ENCODE results near the gene SREBF1. TPM values are rescaled to one million over a fixed set of nuclear protein-coding genes. Genes with fewer than 3 reads are reported as not detected.
A peak's percentile ranks its signal among the peaks of the same experiment; 100 is the strongest.

The SREBF1 gene
- total and polyA plus RNA-seq, 10 of the 15 experiments (the other 5 are each of a cell fraction or from before 2014, with no cell fraction given), result 1.4 to 84.6 (median 20.4) TPM

- TF ChIP-seq ZNF687 (IDR thresholded peaks at IDR 0.05) (peak; percentile 54; the same call in 1 of the 2 replicates), EP300 (IDR thresholded peaks at IDR 0.05; ENCODE audit: borderline replicate concordance in 1 of 2, control insufficient read depth in 1 of 2, low read depth in 2 of 2, low read length in 2 of 2) (0 out of 4 replicates have a peak, but pooled peaks of 1 of the 2 experiments have one; percentile 16), EGR1 (IDR thresholded peaks at IDR 0.05; ENCODE audit: borderline replicate concordance in 1 of 2, low read depth in 2 of 2, low read length in 2 of 2) (peak in 1 of 2 experiments; percentile 81; a peak in 1 of 3 replicates), RUNX3 (IDR thresholded peaks at IDR 0.05; ENCODE audit: low read length) (peak; percentile 89), SIN3A (IDR thresholded peaks at IDR 0.05; ENCODE audit: low read depth, low read length) (no peak), KLF5 (IDR thresholded peaks at IDR 0.05; ENCODE audit: partially characterized antibody) (no peak), IKZF2 (IDR thresholded peaks at IDR 0.05) (peak; percentile 75; a peak in 3 of 4 replicates), IKZF1 (conservative IDR thresholded peaks at IDR 0.05) (peak; percentile 72), EED (IDR thresholded peaks at IDR 0.05; ENCODE audit: low read depth) (peak; percentile 33), MTA2 (IDR thresholded peaks at IDR 0.05; ENCODE audit: low read depth) (peak; percentile 33; the same call in 1 of the 2 replicates), USF2 (IDR thresholded peaks at IDR 0.05; ENCODE audit: borderline replicate concordance, low read depth, low read length) (peak; percentile 79), CHD2 (IDR thresholded peaks at IDR 0.05; ENCODE audit: borderline replicate concordance, low read depth, low read length) (no peak), PBX3 (IDR thresholded peaks at IDR 0.05; ENCODE audit: insufficient replicate concordance, low read depth, low read length) (peak; percentile 76), ATF7 (IDR thresholded peaks at IDR 0.05; ENCODE audit: low read depth) (peak; percentile 40), BHLHE40 (IDR thresholded peaks at IDR 0.05; ENCODE audit: borderline replicate concordance in 1 of 2, low read depth in 2 of 2, low read length in 1 of 2) (peak; percentile 84 to 91), ATF3 (IDR thresholded peaks at IDR 0.05; ENCODE audit: borderline replicate concordance, extremely low read depth, low read depth, low read length) (peak; percentile 47; the same call in 1 of the 2 replicates)
- TF ChIP-seq, protein P1, sequence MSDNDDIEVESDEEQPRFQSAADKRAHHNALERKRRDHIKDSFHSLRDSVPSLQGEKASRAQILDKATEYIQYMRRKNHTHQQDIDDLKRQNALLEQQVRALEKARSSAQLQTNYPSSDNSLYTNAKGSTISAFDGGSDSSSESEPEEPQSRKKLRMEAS (IDR thresholded peaks at IDR 0.05; ENCODE audit: low read depth, low read length), result peak; percentile 40; the same call in 1 of the 2 replicates
Observed at GRCh38 chr17:17849147-17849820, 12.5 kb upstream of the SREBF1 start (continued).

All from GM12878 (cell line).